SU-DHL-6 (cell line): ENCODE data around the gene TMEM151A.

Experiments
- EZH2phosphoT487 ChIP-seq: fragments of 200-600 bp; sonication (generic), shearing (Covaris generic); conservative IDR thresholded peaks from 2 replicates; pipeline ENCODE4 v1.6.1; 2018; ENCODE audit warnings: mild to moderate bottlenecking, antibody characterized with exemption, low read length, moderate library complexity, mixed read lengths
- TF ChIP-seq, protein P1 (sequence below): fragments of 200-600 bp; sonication (generic); IDR thresholded peaks from one replicate; pipeline ENCODE4 v1.5.1; 2017; ENCODE audit warnings: antibody characterized with exemption, mild to moderate bottlenecking, low read length, moderate library complexity; ENCODE audit not compliant: insufficient read depth, poor library complexity, severe bottlenecking

DNA sequence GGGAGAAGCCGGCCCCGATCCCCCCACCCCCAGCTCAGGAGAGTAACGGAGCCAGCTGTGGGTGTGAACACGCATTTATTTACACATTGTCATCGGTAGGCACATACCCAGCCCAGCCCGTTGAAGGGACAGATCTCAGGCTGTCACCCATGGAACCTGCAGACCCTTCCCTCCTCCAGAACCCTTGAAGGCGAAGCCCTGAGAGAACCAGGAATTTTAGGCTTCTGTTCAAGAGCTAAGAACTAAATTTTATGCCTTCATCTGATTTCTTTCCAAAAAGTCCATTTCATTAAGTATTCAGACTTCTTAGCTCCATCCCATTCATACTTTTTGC lies 53.6 kb downstream of the TMEM151A start:
- TF ChIP-seq, protein P1, sequence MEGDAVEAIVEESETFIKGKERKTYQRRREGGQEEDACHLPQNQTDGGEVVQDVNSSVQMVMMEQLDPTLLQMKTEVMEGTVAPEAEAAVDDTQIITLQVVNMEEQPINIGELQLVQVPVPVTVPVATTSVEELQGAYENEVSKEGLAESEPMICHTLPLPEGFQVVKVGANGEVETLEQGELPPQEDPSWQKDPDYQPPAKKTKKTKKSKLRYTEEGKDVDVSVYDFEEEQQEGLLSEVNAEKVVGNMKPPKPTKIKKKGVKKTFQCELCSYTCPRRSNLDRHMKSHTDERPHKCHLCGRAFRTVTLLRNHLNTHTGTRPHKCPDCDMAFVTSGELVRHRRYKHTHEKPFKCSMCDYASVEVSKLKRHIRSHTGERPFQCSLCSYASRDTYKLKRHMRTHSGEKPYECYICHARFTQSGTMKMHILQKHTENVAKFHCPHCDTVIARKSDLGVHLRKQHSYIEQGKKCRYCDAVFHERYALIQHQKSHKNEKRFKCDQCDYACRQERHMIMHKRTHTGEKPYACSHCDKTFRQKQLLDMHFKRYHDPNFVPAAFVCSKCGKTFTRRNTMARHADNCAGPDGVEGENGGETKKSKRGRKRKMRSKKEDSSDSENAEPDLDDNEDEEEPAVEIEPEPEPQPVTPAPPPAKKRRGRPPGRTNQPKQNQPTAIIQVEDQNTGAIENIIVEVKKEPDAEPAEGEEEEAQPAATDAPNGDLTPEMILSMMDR = no peak
- no peak for TF ChIP-seq EZH2phosphoT487
